MG63 (cell line): ENCODE data around the gene KCNJ13. TPM values are rescaled to one million over a fixed set of nuclear protein-coding genes. Genes with fewer than 3 reads are reported as not detected.
"Not testable (repeated sequence)": the region's sequence is repeated elsewhere in the genome, so short reads cannot be mapped to it uniquely, and the experiment has no call there.

Source experiments
- DNase-seq: peaks from one replicate; pipeline ENCODE4 v3.0.0-alpha.2; 2020
- H3K27me3 ChIP-seq: fragments of 250-450 bp; sonication (Bioruptor Pico); 2 replicates; pipeline ENCODE4 v1.5.1; 2020; ENCODE audit warnings: mild to moderate bottlenecking, moderate library complexity
- H3K36me3 ChIP-seq: fragments of 250-450 bp; sonication (Bioruptor Pico); 2 replicates; pipeline ENCODE4 v1.5.1; 2020; ENCODE audit warnings: mild to moderate bottlenecking, moderate library complexity
- H3K4me3 ChIP-seq: fragments of 250-450 bp; sonication (Bioruptor Pico); 2 replicates; pipeline ENCODE4 v1.5.1; 2020; ENCODE audit warnings: mild to moderate bottlenecking, moderate library complexity
- H3K9me3 ChIP-seq: fragments of 250-450 bp; sonication (Bioruptor Pico); 2 replicates; pipeline ENCODE4 v1.5.1; 2020; ENCODE audit warnings: mild to moderate bottlenecking, moderate library complexity
- total RNA-seq: library from RNA; depleted of rRNA; stranded (reverse); fragments of >200 nt; shearing (Covaris generic); gene quantifications from 2 replicates; pipeline ENCODE4 v1.2.3, GENCODE V29; 2014; ENCODE audit warnings: low replicate concordance; rRNA removed

The KCNJ13 gene
- total RNA-seq, 1 experiment from 2014 or later, result not detected

DNA sequence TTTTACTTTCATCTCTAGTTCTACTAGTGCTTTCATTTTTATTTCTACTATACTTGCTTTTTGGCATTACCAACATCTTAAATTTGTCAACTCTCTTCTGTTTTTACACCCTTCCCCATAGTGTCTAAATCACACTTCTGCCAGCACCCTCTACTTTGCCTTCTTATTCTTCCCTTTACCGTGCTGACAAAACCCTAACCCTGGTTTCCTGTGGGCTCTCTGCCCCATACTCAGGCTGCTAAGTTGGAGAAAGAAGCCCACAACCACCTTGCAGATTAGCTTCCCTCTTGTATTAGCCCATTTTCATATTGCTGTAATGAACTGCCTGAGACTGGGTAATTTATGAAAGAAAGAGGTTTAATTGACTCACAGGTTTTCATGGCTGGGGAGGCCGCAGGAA lies 54.5 kb downstream of the KCNJ13 start:
- H3K36me3 ChIP-seq, result peaks cover 60% of the 10 kb centered on the region
- no peak for DNase-seq
- H3K27me3 ChIP-seq, result no peaks in the 10 kb centered on the region
- H3K4me3 ChIP-seq, result no peak overlapping the region
- no peaks in the 10 kb centered on the region for H3K9me3 ChIP-seq

DNA sequence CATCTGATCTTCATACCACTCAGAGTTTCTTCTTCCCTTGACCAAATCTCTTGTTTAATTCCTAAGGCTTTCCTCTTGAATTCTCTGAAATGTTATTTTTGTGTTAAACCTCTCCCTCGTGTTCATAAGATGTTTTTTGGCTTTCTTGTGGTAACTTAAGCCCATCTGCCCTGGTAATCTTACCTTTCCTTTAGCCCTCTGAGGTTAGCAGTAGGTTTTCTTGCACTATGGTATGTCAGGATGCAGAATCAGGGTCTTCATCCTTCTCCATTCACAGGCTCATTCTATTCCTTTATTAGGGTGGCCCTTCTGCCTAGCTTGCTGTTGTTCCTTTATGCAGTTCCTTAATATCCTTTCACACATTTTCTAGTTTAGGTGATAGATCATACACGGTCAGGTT lies 55.1 kb downstream of the KCNJ13 start:
- Histone ChIP-seq H3K36me3 (peaks cover 60% of the 10 kb centered on the region), H3K9me3 (no peaks in the 10 kb centered on the region), H3K4me3 (no peak overlapping the region), H3K27me3 (no peaks in the 10 kb centered on the region)
- DNase-seq, result no peak

DNA sequence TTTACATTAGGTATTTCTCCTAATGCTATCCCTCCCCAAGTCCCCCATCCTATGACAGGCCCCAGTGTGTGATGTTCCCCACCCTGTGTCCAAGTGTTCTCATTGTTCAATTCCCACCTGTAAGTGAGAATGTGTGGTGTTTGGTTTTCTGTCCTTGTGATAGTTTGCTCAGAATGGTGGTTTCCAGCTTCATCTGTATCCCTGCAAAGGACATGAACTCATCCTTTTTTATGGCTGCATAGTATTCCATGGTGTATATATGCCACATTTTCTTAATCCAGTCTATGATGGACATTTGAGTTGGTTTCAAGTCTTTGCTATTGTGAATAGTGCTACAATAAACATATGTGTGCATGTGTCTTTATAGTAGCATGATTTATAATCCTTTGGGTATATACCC lies 56.3 kb downstream of the KCNJ13 start:
- not testable (repeated sequence) for H3K27me3 ChIP-seq, H3K9me3 ChIP-seq, DNase-seq

More for the DNA sequence above, 56.3 kb downstream of the KCNJ13 start:
- H3K4me3 ChIP-seq, result not testable (repeated sequence)
- peaks cover 53% of the 10 kb centered on the region for H3K36me3 ChIP-seq

Other genes with a start within 250 kb of the KCNJ13 start
- gene CHRNG, start 236.9 kb downstream of the KCNJ13 start, total RNA-seq, result not detected in 2 replicates
- gene TIGD1, start 226.0 kb downstream of the KCNJ13 start, total RNA-seq, result 6.7 and 10.0 TPM in 2 replicates
- gene EIF4E2, start 225.9 kb downstream of the KCNJ13 start, total RNA-seq, result 96.4 and 110 TPM in 2 replicates
- gene EFHD1, start 143.0 kb downstream of the KCNJ13 start, total RNA-seq, result not detected in 2 replicates
- gene GIGYF2, start 79.2 kb downstream of the KCNJ13 start, total RNA-seq, result 32.9 and 37.4 TPM in 2 replicates
- gene SNORC, start 93.7 kb upstream of the KCNJ13 start, total RNA-seq, result 1.1 and 4.1 TPM in 2 replicates
- 26.1 and 52.2 TPM in 2 replicates for gene NGEF, start 236.7 kb upstream of the KCNJ13 start, total RNA-seq